ENCODE results near the gene CTDSPL2.

The CTDSPL2 gene

GRCh38 chr15:44414001-44414400 is 13.4 kb upstream of the CTDSPL2 start:
- DNase-seq (ENCODE audit: low read depth): no peak
- TF ChIP-seq, protein P1, sequence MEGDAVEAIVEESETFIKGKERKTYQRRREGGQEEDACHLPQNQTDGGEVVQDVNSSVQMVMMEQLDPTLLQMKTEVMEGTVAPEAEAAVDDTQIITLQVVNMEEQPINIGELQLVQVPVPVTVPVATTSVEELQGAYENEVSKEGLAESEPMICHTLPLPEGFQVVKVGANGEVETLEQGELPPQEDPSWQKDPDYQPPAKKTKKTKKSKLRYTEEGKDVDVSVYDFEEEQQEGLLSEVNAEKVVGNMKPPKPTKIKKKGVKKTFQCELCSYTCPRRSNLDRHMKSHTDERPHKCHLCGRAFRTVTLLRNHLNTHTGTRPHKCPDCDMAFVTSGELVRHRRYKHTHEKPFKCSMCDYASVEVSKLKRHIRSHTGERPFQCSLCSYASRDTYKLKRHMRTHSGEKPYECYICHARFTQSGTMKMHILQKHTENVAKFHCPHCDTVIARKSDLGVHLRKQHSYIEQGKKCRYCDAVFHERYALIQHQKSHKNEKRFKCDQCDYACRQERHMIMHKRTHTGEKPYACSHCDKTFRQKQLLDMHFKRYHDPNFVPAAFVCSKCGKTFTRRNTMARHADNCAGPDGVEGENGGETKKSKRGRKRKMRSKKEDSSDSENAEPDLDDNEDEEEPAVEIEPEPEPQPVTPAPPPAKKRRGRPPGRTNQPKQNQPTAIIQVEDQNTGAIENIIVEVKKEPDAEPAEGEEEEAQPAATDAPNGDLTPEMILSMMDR (conservative IDR thresholded peaks at IDR 0.05; ENCODE audit: low read depth, low read length): no peak
- H3K4me3 ChIP-seq (ENCODE audit: low read depth, low read length): no peak overlapping the region

GRCh38 chr15:44427756-44428724 is 611 bp downstream of the CTDSPL2 start:
- TF ChIP-seq, protein P1 (conservative IDR thresholded peaks at IDR 0.05; ENCODE audit: low read depth, low read length): no peak
- peak; percentile 66 for DNase-seq (ENCODE audit: low read depth)
- H3K4me3 ChIP-seq (ENCODE audit: low read depth, low read length): peak overlapping the region; percentile 93

- TF ChIP-seq, protein P1 (conservative IDR thresholded peaks at IDR 0.05; ENCODE audit: low read depth, low read length): no peak
- DNase-seq (ENCODE audit: low read depth): no peak
- no peak overlapping the region for H3K4me3 ChIP-seq (ENCODE audit: low read depth, low read length)
Observed at GRCh38 chr15:44435893-44436667, 8.7 kb downstream of the CTDSPL2 start.

GRCh38 chr15:44438402-44438801 is 11.0 kb downstream of the CTDSPL2 start:
- no peak overlapping the region for H3K4me3 ChIP-seq (ENCODE audit: low read depth, low read length)
- no peak for DNase-seq (ENCODE audit: low read depth)
- TF ChIP-seq, protein P1 (conservative IDR thresholded peaks at IDR 0.05; ENCODE audit: low read depth, low read length): no peak

DNA sequence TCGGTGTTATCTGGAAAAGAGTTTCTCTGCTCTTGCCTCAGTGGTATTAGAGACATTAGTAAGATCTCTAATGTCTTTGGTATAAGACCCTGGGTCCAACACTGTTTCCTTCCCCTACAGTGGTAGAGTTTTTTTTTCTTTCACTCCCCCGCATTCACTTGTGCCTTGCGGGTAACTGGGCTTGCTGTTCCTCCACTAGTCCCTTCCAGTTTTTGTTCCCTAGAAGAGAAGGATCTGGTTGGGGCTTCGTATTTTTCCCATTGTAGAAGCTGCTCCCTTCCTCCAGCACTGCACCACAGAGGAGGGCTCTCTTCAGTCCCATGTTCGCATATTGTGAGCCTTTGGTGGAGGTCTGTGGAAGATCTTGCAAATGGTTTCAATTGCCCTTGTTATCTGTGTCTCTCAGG is 13.7 kb downstream of the CTDSPL2 start:
- no peak overlapping the region for H3K4me3 ChIP-seq (ENCODE audit: low read depth, low read length)
- TF ChIP-seq, protein P1 (conservative IDR thresholded peaks at IDR 0.05; ENCODE audit: low read depth, low read length): no peak
- no peak for DNase-seq (ENCODE audit: low read depth)

GRCh38 chr15:44443515-44443914 is 16.1 kb downstream of the CTDSPL2 start:
- DNase-seq (ENCODE audit: low read depth): no peak
- TF ChIP-seq, protein P1 (conservative IDR thresholded peaks at IDR 0.05; ENCODE audit: low read depth, low read length): no peak
- no peak overlapping the region for H3K4me3 ChIP-seq (ENCODE audit: low read depth, low read length)

Data from choroid plexus epithelial cell (primary cell).